Fibroblast of lung (primary cell): ENCODE results near the gene GRK3.
"Not testable (repeated sequence)": the region's sequence is repeated elsewhere in the genome, so short reads cannot be mapped to it uniquely, and the experiment has no call there.

Source experiments
- EZH2 ChIP-seq: IDR thresholded peaks from 2 replicates; pipeline ENCODE4 v1.5.1; 2012; ENCODE audit warnings: low read length, control low read depth, mild to moderate bottlenecking; ENCODE audit errors: missing control alignments
- TF ChIP-seq, protein P1 (sequence below), 2 donors: IDR thresholded peaks in 1 of 2; conservative IDR thresholded peaks in 1 of 2; 1 replicate in 1 of 2; 2 replicates in 1 of 2; pipeline ENCODE4 v1.5.1; 2011 to 2012; ENCODE audit warnings: low read length in 2 of 2, control low read depth in 1 of 2, inconsistent platforms in 1 of 2, low read depth in 1 of 2, mild to moderate bottlenecking in 1 of 2

DNA sequence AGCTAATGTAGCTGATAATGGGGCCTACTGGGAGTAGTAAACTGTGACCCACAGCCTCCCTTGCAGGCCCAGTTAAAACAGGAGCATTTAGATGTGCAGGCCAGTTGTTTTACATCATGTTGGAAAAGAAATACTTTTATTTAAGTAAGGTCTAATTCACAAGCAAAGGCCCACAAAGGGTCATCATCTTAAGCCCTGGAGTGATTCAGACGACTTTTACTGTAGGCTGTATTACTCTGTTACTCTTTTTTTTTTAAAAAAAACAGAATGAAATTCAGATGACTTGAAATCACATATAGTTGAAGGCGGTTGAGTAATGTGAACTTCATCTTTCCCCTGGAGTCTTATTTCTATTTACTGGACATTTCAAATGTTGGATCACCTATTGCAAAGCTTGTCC lies 3.6 kb downstream of the GRK3 start:
- TF ChIP-seq EZH2, result not testable (repeated sequence)
- TF ChIP-seq, protein P1, sequence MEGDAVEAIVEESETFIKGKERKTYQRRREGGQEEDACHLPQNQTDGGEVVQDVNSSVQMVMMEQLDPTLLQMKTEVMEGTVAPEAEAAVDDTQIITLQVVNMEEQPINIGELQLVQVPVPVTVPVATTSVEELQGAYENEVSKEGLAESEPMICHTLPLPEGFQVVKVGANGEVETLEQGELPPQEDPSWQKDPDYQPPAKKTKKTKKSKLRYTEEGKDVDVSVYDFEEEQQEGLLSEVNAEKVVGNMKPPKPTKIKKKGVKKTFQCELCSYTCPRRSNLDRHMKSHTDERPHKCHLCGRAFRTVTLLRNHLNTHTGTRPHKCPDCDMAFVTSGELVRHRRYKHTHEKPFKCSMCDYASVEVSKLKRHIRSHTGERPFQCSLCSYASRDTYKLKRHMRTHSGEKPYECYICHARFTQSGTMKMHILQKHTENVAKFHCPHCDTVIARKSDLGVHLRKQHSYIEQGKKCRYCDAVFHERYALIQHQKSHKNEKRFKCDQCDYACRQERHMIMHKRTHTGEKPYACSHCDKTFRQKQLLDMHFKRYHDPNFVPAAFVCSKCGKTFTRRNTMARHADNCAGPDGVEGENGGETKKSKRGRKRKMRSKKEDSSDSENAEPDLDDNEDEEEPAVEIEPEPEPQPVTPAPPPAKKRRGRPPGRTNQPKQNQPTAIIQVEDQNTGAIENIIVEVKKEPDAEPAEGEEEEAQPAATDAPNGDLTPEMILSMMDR (conservative IDR thresholded peaks at IDR 0.05 in 1 of 2, IDR thresholded peaks at IDR 0.05 in 1 of 2; ENCODE audit: low read depth in 1 of 2, low read length in 2 of 2), result not testable (repeated sequence)
